Activated CD4-positive, alpha-beta T cell treated with anti-CD3 and anti-CD28 coated beads, Interleukin-2, amount 10 ng/mL, durations not matched to agents 7 days and 5 days (primary cell): ENCODE results near the gene RDH14. TPM values are rescaled to one million over a fixed set of nuclear protein-coding genes. Genes with fewer than 3 reads are reported as not detected.
A peak's percentile ranks its signal among the peaks of the same experiment; 100 is the strongest.

Experiments used
- CTCF ChIA-PET: fragments of 350-600 bp; sonication (Branson Sonifier 250); formaldehyde crosslinking; loops from one replicate; lab custom pipeline; 2021; ENCODE audit warnings: antibody characterized with exemption; lab: Charles Lee
- POLR2A ChIA-PET: fragments of 350-600 bp; sonication (Branson Sonifier 250); formaldehyde crosslinking; loops from one replicate; lab custom pipeline; 2021; ENCODE audit warnings: antibody characterized with exemption; lab: Charles Lee
- DNase-seq: peaks from one replicate; pipeline ENCODE4 v3.0.0-alpha.2; 2020
- H3K27ac Mint-ChIP-seq: one replicate; pipeline ENCODE4 v1.8.0; 2021; ENCODE audit warnings: mild to moderate bottlenecking, moderate library complexity, mixed read lengths
- H3K27me3 Mint-ChIP-seq: one replicate; pipeline ENCODE4 v1.8.0; 2021; ENCODE audit warnings: mixed read lengths
- H3K36me3 Mint-ChIP-seq: one replicate; pipeline ENCODE4 v1.8.0; 2021; ENCODE audit warnings: low read depth, mixed read lengths
- H3K4me1 Mint-ChIP-seq: one replicate; pipeline ENCODE4 v1.8.0; 2021; ENCODE audit warnings: mixed read lengths
- H3K4me3 Mint-ChIP-seq: one replicate; pipeline ENCODE4 v1.8.0; 2021; ENCODE audit warnings: mild to moderate bottlenecking, moderate library complexity, mixed read lengths
- H3K9me3 Mint-ChIP-seq: one replicate; pipeline ENCODE4 v1.8.0; 2021; ENCODE audit warnings: mixed read lengths
- total RNA-seq, 2 experiments: library from RNA; stranded (reverse); gene quantifications; one replicate each; pipeline ENCODE4 v1.2.3, GENCODE V29; 2021

RDH14 gene
- total RNA-seq, 2 experiments from 2014 or later, result 13.3 to 15.2 TPM

DNA sequence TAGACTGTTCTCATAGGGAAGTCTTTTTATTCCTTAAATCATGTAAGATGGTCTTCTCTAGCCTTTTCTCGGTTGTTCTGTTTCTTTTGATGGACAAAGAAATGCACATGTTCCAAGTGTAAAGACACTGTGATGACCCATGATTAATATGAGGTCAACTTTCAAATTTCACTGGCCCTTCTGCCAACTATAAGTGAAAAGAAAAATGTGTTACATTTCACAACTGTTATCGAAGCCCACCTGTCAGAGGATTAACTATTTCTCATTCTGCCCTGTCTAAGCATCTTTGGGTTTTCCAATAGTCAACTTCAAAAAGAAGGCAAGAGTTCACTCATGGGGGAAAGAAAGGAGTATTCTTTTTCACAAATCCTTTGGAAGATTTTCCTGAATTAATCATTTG, 3.3 kb downstream of the RDH14 start:
- no peak for DNase-seq
- CTCF ChIA-PET, result no interaction called here
- no peaks in the 10 kb centered on the region for H3K9me3 Mint-ChIP-seq
- no peaks in the 10 kb centered on the region for H3K27me3 Mint-ChIP-seq
- no peak overlapping the region for H3K4me3 Mint-ChIP-seq
- peaks cover 39% of the 10 kb centered on the region for H3K4me1 Mint-ChIP-seq
- H3K36me3 Mint-ChIP-seq, result peaks cover 47% of the 10 kb centered on the region
- POLR2A ChIA-PET, result no interaction called here
- no peak overlapping the region for H3K27ac Mint-ChIP-seq

DNA sequence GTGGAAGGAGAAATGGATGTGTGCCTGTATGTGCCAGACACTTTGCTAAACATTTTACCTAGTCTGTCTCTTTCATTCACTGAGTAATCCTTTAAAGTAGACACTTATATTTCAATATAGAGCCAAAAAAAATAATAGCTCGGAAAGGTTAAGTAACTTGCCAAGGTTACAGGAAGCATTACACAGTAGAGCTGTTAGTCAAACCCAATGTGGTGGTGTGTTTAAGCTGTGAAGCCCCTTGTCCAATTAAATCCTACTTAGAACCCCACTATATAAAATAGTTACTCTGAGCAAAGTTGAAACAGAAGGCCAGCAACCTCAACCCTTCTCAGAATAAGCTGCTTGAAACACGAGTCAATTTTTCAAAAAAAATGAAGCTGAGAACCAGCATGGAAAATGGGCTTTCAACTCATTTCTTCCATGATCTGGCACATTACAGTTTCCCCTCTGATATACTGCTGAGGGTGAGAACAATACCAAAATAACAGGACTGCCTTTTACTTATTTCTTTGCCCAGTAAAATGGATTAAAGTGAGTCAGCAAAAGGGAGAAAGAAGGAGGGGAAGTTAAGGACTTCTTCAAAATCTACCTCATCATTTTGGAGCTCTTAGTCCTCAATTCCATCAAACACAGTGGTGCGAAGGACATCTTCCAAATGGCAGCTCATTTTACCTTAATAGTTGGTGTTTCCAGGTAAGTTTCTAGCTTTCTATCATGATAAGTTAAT, 7.9 kb downstream of the RDH14 start:
- H3K36me3 Mint-ChIP-seq, result peaks cover 38% of the 10 kb centered on the region
- POLR2A ChIA-PET, result no interaction called here
- H3K27ac Mint-ChIP-seq, result no peak overlapping the region
- H3K9me3 Mint-ChIP-seq, result no peaks in the 10 kb centered on the region
- CTCF ChIA-PET, result interaction anchor here (0.5 kb wide), 1 partner anchor 132 kb away, joined by 3 read pairs; no protein-coding TSS in a partner anchor
- no peak overlapping the region for H3K4me3 Mint-ChIP-seq
- H3K4me1 Mint-ChIP-seq, result peaks cover 8% of the 10 kb centered on the region
- H3K27me3 Mint-ChIP-seq, result no peaks in the 10 kb centered on the region
- DNase-seq, result no peak

DNA sequence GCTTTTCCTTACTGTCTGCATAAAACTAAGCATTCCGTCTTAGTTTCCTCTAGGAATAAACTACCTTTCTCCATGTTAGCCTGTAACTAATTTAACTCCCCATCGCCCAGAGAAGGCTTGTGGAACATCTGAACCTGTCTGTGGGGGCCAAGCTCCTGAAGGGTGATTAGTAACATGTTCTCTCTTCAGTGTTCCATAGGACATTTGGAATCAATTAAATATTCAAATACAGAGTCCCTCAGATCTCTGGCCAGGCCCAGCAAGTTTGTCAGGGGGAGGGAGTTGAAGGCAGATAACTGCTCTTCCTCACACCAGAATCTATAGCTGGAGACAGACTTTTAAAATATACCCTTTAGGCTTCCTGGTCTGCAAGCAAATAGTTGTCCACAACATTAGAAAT, 8.8 kb downstream of the RDH14 start:
- peaks cover 31% of the 10 kb centered on the region for H3K36me3 Mint-ChIP-seq
- no peak overlapping the region for H3K27ac Mint-ChIP-seq
- no peaks in the 10 kb centered on the region for H3K27me3 Mint-ChIP-seq
- CTCF ChIA-PET, result interaction anchor here (0.5 kb wide), 1 partner anchor 132 kb away, joined by 3 read pairs; no protein-coding TSS in a partner anchor
- peaks cover 12% of the 10 kb centered on the region for H3K4me1 Mint-ChIP-seq
- POLR2A ChIA-PET, result no interaction called here
- no peak overlapping the region for H3K4me3 Mint-ChIP-seq
- DNase-seq, result no peak
- H3K9me3 Mint-ChIP-seq, result no peaks in the 10 kb centered on the region

DNA sequence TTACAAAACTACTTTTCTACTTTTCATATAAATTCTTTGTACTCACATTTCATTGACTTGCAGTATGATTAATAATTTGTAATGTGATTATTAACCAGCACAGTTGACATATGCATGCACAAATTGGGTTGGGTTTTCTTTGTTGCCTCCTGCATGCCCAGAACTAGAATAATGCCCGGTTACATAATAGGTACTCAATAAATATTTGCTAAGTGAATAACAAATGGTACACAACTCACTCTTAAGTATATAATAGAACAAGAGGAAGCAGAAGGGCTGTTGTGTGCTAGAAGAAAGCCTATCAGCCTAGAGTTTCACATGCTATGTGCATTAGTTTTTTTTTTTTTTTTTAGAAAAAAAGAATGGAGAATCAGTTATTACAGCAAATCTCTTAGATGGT, 9.3 kb downstream of the RDH14 start:
- H3K9me3 Mint-ChIP-seq, result no peaks in the 10 kb centered on the region
- no peaks in the 10 kb centered on the region for H3K27me3 Mint-ChIP-seq
- CTCF ChIA-PET, result no interaction called here
- POLR2A ChIA-PET, result no interaction called here
- peaks cover 17% of the 10 kb centered on the region for H3K4me1 Mint-ChIP-seq
- peaks cover 28% of the 10 kb centered on the region for H3K36me3 Mint-ChIP-seq
- DNase-seq, result no peak
- no peak overlapping the region for H3K27ac Mint-ChIP-seq
- no peak overlapping the region for H3K4me3 Mint-ChIP-seq

DNA sequence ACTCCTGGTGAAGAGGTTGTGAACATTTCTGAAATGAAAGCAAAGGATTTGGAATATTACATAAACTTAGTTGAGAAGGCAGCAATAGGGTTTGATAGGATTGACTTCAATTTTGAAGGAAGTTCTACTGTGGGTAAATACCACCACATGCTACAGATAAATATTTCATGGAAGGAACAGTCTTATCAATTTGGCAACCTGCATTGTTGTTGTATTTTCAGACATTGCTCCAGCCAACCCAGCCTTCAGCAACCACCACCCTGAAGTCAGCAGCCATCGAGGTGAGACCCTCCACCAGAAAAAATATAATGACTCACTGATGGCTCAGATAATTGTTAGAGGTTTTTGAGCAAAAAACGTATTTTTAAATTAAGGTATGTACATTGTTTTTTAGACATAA, 10.0 kb downstream of the RDH14 start:
- CTCF ChIA-PET, result no interaction called here
- Mint-ChIP-seq H3K27ac (no peak overlapping the region), H3K36me3 (peaks cover 24% of the 10 kb centered on the region), H3K4me1 (peaks cover 20% of the 10 kb centered on the region), H3K4me3 (no peak overlapping the region), H3K27me3 (no peaks in the 10 kb centered on the region), H3K9me3 (no peaks in the 10 kb centered on the region)
- POLR2A ChIA-PET, result no interaction called here
- no peak for DNase-seq

DNA sequence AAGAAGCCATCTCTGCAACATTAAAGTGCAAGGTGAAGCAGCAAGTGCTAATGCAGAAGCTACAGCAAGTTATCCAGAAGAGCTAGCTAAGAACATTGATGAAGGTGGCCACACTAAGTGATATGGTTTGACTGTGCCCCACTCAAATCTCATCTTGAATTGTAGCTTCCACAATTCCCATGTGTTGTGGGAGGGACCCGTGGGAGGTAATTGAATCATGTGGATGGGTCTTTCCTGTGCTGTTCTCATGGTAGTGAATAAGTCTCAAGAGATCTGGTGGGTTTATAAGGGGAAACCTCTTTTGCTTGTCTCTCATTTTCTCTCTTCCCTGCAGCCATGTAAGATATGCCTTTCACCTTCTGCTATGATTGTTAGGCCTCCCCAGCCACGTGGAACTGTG, 11.4 kb downstream of the RDH14 start:
- no peak for DNase-seq
- Mint-ChIP-seq H3K4me1 (peaks cover 22% of the 10 kb centered on the region), H3K27me3 (no peaks in the 10 kb centered on the region), H3K4me3 (no peak overlapping the region), H3K9me3 (no peaks in the 10 kb centered on the region), H3K36me3 (peaks cover 14% of the 10 kb centered on the region), H3K27ac (no peak overlapping the region)
- ChIA-PET POLR2A (no interaction called here), CTCF (interaction anchor here (0.9 to 1.0 kb wide), 2 partner anchors 9 to 11 kb away, joined by 3 to 4 read pairs; partner anchors contain the start of gene RDH14)

DNA sequence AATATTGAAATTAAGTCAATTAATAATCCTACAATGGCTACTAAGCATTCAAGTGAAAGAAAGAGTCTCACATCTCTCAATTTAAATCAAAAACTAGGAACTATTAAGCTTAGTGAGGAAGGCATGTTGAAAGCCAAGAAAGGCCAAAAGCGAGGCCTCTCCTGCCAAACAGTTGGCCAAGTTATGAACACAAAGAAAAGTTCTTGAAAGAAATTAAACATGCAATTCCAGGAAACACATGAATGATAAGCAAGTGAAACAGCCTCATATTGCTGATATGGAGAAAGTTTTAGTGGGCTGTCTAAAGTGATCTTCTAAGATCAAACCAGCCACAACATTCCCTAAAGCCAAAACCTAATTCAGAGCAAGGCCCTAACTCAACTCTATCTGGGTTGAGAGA, 11.8 kb downstream of the RDH14 start:
- POLR2A ChIA-PET, result no interaction called here

DNA sequence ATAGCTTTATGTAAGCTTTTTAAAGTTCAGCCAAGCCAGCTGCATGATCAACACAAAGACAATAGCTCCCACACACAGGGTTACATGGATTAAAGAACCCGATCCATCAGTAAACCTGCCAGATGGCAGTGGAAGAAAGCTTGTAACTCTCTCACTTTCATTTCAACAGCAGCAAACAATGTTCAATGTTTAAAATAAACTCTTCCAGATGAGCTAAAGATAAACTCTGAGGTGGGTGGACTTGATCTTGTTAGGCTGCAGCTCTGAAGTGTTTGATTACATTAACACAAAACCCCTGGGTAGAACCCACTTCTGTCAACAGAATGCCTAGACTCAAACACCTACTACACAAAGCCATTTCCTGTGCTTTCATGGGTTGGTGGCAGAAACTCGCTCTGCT, 13.9 kb downstream of the RDH14 start:
- CTCF ChIA-PET, result interaction anchor here (0.6 to 1.3 kb wide), 2 partner anchors 12 to 13 kb away, joined by 4 to 5 read pairs; partner anchors contain the start of gene RDH14
- no peaks in the 10 kb centered on the region for H3K9me3 Mint-ChIP-seq
- H3K4me3 Mint-ChIP-seq, result no peak overlapping the region
- peak; percentile 13 for DNase-seq
- peaks cover 5% of the 10 kb centered on the region for H3K36me3 Mint-ChIP-seq
- no peaks in the 10 kb centered on the region for H3K27me3 Mint-ChIP-seq
- peaks cover 19% of the 10 kb centered on the region for H3K4me1 Mint-ChIP-seq
- H3K27ac Mint-ChIP-seq, result peak overlapping the region; percentile 70
- POLR2A ChIA-PET, result no interaction called here

More for the DNA sequence above, 11.8 kb downstream of the RDH14 start:
- no peak for DNase-seq
- Mint-ChIP-seq H3K27ac (no peak overlapping the region), H3K36me3 (peaks cover 12% of the 10 kb centered on the region), H3K4me3 (no peak overlapping the region), H3K4me1 (peaks cover 20% of the 10 kb centered on the region), H3K9me3 (no peaks in the 10 kb centered on the region), H3K27me3 (no peaks in the 10 kb centered on the region)
- CTCF ChIA-PET, result interaction anchor here (0.9 kb wide), 1 partner anchor 10 kb away, joined by 4 read pairs; no protein-coding TSS in a partner anchor

DNA sequence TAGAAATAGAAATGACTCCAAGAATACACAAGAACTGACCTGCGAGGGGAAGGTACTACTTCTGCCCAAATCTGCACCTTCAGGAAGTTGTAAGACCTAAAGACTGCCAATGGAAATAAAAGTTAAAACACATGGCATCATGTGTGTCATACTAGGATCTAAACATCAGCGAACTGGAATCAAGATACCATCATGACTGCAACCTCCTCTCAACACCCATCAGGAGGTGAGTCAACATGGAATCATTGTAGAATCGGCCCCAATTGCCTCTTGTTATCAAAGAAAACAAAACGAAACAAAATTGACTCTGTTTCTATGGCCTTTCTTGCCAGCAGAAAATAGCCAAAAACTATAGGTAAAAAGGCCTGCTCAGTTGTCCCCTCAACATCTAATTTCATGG, 15.1 kb downstream of the RDH14 start:
- DNase-seq, result no peak
- peaks cover 23% of the 10 kb centered on the region for H3K4me1 Mint-ChIP-seq
- no peak overlapping the region for H3K4me3 Mint-ChIP-seq
- peaks cover 3% of the 10 kb centered on the region for H3K27me3 Mint-ChIP-seq
- ChIA-PET CTCF (no interaction called here), POLR2A (no interaction called here)
- H3K36me3 Mint-ChIP-seq, result peaks cover 2% of the 10 kb centered on the region
- peaks cover 4% of the 10 kb centered on the region for H3K9me3 Mint-ChIP-seq
- H3K27ac Mint-ChIP-seq, result no peak overlapping the region

DNA sequence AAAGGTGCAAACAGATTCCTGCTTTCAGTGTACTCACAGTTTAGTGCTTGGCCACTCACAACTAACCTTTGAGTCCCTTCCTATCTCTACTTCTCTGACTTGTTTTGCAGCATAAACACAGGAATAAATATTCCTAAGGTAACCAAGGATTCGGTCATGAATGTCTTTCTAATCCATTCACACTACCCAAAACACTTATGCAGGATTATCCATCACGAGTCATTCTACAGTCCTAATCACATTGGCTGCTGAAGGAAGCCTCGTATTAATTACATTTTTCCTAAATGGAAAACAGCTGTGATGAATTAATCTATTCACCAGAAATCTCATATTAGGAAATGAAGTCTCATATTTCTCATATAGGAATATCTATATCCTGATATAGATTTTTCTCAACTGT, 16.3 kb downstream of the RDH14 start:
- H3K27me3 Mint-ChIP-seq, result peaks cover 3% of the 10 kb centered on the region
- CTCF ChIA-PET, result interaction anchor here (1.1 kb wide), 1 partner anchor 15 kb away, joined by 4 read pairs; no protein-coding TSS in a partner anchor

DNA sequence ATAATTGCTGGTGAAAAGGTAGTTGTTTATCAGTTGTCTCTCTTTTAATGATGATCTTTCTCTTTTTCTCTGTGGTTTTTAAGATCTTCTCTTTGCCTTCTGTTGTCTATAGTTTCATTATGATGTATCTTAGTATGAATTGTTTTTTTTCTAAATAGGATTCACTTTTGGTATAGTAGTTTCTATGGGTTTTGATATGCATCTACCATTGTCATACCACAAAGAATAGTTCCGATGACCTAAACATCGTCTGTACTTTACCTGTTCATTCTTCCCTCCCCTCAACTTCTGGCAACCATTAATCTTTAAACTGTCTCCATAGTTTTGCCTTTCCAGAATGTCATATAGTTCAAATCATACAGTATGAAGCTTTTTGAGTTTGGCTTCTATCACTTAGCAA, 19.6 kb downstream of the RDH14 start:
- CTCF ChIA-PET, result no interaction called here
- H3K27ac Mint-ChIP-seq, result no peak overlapping the region

More for the DNA sequence above, 16.3 kb downstream of the RDH14 start:
- Mint-ChIP-seq H3K27ac (no peak overlapping the region), H3K9me3 (peaks cover 4% of the 10 kb centered on the region), H3K4me3 (no peak overlapping the region), H3K4me1 (peaks cover 23% of the 10 kb centered on the region), H3K36me3 (no peaks in the 10 kb centered on the region)
- DNase-seq, result no peak
- POLR2A ChIA-PET, result no interaction called here

DNA sequence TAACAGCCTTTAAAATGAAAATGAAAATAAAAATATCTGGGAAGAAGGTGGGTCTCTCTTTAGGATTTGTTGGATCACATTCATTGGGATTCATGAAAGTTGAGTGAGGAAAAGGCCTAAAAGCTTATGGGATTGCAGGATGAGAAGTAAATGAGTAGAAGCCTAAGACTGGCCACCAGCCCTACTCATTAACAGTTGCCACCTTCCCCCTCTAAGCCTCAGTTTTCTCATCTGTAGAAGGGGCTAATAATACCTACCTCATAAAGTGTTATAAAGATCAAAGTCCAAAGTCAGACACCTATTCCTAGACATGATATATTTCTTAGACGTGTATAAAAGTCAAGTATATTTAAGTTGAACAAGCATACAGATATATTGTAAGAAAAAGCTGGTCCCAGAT, 23.8 kb downstream of the RDH14 start:
- Mint-ChIP-seq H3K4me1 (peaks cover 4% of the 10 kb centered on the region), H3K36me3 (no peaks in the 10 kb centered on the region), H3K27me3 (peaks cover 7% of the 10 kb centered on the region), H3K4me3 (no peak overlapping the region), H3K9me3 (peaks cover 4% of the 10 kb centered on the region), H3K27ac (no peak overlapping the region)
- ChIA-PET CTCF (interaction anchor here (1.3 kb wide), 1 partner anchor 74 kb away, joined by 3 read pairs; no protein-coding TSS in a partner anchor), POLR2A (no interaction called here)
- DNase-seq, result no peak

More for the DNA sequence above, 19.6 kb downstream of the RDH14 start:
- peaks cover 8% of the 10 kb centered on the region for H3K4me1 Mint-ChIP-seq
- H3K36me3 Mint-ChIP-seq, result no peaks in the 10 kb centered on the region
- POLR2A ChIA-PET, result no interaction called here
- DNase-seq, result no peak
- peaks cover 4% of the 10 kb centered on the region for H3K9me3 Mint-ChIP-seq
- no peak overlapping the region for H3K4me3 Mint-ChIP-seq
- peaks cover 7% of the 10 kb centered on the region for H3K27me3 Mint-ChIP-seq

DNA sequence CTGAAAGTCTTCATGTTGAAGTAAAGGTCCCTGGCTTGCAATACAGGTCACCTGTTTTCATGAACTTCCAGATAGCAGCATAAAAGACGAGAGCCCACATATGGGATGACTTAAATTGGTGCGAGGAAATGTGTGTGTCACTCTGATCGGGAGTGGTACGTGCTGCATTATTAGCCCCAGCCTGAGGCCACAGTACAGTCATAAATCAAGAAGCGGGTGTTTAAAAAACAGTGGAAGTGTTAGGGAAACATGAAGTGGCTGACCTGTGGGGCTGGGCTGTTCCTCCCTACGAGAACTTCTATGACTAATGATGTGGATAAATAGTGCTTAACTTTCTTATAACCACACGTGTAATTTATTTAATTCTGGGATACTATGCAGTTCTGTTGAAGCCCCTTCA, 24.4 kb downstream of the RDH14 start:
- ChIA-PET CTCF (interaction anchor here (1.3 kb wide), 1 partner anchor 74 kb away, joined by 3 read pairs; no protein-coding TSS in a partner anchor), POLR2A (no interaction called here)
- Mint-ChIP-seq H3K9me3 (peaks cover 4% of the 10 kb centered on the region), H3K4me3 (no peak overlapping the region), H3K36me3 (no peaks in the 10 kb centered on the region), H3K4me1 (peaks cover 4% of the 10 kb centered on the region), H3K27me3 (peaks cover 7% of the 10 kb centered on the region), H3K27ac (no peak overlapping the region)
- no peak for DNase-seq
